HG03439 (cell line): Measurements from ENCODE around the gene EXOC4.
"Not testable (repeated sequence)": the region's sequence is repeated elsewhere in the genome, so short reads cannot be mapped to it uniquely, and the experiment has no call there.

Source experiments
- ATAC-seq: cut with Tn5 transposase; IDR thresholded peaks from one replicate; pipeline ENCODE4 v1.9.1; 2021; ENCODE audit warnings: mild to moderate bottlenecking, moderate library complexity; ENCODE audit not compliant: unreplicated experiment

Gene EXOC4

DNA sequence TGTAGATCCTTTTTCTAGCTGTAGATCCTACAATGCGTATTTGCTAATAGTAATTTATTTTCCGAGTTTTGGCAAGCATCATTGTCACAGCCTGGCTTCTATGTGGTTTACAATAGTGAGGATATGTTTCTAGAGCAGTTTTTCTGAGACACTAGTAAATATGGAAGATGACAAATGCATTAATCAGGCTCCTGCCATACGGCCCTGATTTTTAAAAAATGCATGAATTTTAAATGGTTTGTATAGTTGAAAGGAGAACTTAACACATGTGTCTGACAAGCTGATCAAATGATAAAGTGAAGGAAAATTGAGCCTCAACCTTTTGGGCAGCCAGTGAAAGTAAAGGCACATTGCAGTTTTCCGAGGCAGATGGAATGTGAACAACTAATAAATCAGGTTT lies 354.1 kb downstream of the EXOC4 start:
- no peak for ATAC-seq

GRCh38 chr7:133609806-133610205 lies 356.9 kb downstream of the EXOC4 start:
- ATAC-seq, result no peak

GRCh38 chr7:133611955-133612354 lies 359.1 kb downstream of the EXOC4 start:
- ATAC-seq, result no peak

- no peak for ATAC-seq
Observed at GRCh38 chr7:133613250-133613790, 360.4 kb downstream of the EXOC4 start.

GRCh38 chr7:133614251-133614650 lies 361.4 kb downstream of the EXOC4 start:
- ATAC-seq, result no peak

- no peak for ATAC-seq
Observed at GRCh38 chr7:133618970-133619369, 366.1 kb downstream of the EXOC4 start.

- ATAC-seq, result no peak
Observed at GRCh38 chr7:133619491-133619890, 366.6 kb downstream of the EXOC4 start.

DNA sequence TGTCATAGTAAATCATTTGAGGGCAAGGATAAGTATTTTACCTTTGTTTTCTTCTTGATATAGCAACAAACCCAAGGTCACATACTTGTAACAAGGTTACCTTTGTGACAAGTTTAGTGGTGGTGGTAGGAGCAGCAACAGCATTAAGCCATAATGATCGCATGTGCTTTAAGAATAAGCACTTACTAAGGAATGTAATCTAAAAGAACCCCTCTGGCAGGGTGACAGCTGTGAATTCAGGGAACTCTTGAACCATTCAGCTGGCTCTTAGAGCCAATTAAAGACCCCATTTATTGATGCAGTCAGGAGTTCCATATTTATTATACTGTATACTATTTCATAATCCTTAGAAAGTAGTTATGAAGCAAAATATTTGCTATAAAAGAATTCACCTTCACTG lies 370.8 kb downstream of the EXOC4 start:
- no peak for ATAC-seq

DNA sequence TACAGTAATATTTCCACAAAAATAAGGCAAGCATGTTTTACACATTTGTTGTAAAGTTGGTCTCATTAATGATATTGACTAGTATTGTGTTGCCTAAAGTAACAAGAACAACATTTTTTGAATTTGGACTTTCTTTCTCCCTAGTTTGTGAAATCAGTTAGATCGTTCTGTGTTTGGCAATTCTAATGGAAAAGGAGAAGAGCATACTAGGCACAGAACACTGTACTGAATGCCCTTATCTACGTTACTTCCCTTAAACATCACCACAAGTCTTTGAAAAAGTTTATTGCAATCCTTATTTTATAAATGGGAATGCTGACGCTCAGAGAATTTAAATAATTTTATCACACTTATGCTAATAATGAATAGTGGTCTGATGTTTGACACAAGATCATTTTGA lies 372.2 kb downstream of the EXOC4 start:
- no peak for ATAC-seq

- ATAC-seq, result no peak
Observed at GRCh38 chr7:133629701-133630100, 376.8 kb downstream of the EXOC4 start.

DNA sequence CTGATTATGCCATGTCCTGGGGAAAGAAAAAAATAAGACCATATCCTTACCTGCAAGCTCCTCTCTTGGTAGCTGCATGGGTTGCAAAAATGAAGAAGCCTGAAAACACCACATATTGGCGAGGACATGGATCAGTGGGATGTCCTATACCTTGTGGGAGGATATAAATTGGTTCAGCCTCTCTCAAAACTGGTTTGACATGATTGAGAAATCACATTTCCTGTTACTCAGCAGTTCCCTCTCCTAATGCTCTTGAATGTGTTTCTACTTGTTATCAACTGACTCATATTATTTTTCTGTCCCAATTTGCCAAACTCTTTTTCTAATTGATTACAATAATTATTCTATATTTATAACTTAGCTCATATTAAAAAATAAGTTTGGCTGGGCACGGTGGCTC lies 380.2 kb downstream of the EXOC4 start:
- ATAC-seq, result no peak

DNA sequence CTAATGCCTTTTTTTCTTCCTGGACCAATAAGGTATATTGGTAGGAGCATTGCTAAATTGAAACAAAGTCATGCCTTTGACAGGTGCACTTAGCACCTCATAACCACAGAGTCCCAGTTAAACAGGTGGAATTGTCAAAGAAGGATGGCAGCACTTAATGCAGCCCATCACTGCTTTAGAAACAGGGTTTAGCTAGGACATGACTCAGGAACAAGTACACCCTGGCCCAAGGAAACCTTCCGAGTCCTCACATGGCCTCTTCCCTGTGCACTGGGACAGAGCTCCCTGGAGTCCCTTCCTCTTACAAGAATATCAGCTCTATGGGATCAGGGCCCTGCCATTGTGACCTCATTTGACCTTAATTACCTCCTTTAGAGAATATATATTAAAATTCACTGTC lies 382.7 kb downstream of the EXOC4 start:
- ATAC-seq, result no peak

GRCh38 chr7:133638857-133639256 lies 386.0 kb downstream of the EXOC4 start:
- no peak for ATAC-seq

DNA sequence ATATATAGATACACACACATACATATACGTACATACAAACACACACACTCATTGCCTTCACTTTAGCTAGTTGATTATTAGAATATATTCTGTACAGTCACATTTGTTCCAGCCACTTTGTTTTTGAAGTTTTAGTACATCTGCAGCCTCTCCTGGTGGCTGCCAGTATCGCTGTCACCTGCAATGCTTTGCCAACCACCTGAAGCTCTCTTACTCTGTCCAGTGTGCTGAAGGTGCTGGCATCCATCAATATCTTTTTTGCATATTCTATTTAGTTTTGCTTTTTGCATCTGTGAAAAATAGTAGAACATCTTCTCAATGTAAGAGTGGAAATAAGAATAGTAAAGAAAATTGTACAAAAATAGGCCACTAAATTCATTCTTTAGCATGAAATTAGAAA lies 388.6 kb downstream of the EXOC4 start:
- no peak for ATAC-seq

GRCh38 chr7:133642907-133643306 lies 390.0 kb downstream of the EXOC4 start:
- ATAC-seq, result no peak

DNA sequence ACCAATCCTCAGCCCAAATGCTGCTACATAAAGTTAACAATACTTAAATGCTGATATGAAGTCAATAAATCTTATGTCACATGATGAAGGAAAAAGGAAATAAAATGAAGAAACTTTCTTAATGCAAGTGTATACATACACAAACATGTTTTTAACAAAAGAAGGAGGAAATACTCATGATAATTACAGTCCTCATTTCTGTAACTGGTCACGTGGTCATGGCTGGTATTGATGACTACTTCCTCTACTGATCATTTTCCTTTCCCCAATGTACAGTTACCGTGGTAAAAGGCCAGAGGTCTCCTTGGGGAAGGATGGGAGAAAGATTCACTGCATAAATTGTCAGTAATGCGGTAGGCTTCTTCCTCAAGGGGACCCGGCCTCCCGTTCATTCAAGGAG lies 390.8 kb downstream of the EXOC4 start:
- not testable (repeated sequence) for ATAC-seq

- ATAC-seq, result no peak
Observed at GRCh38 chr7:133645884-133646391, 393.1 kb downstream of the EXOC4 start.

DNA sequence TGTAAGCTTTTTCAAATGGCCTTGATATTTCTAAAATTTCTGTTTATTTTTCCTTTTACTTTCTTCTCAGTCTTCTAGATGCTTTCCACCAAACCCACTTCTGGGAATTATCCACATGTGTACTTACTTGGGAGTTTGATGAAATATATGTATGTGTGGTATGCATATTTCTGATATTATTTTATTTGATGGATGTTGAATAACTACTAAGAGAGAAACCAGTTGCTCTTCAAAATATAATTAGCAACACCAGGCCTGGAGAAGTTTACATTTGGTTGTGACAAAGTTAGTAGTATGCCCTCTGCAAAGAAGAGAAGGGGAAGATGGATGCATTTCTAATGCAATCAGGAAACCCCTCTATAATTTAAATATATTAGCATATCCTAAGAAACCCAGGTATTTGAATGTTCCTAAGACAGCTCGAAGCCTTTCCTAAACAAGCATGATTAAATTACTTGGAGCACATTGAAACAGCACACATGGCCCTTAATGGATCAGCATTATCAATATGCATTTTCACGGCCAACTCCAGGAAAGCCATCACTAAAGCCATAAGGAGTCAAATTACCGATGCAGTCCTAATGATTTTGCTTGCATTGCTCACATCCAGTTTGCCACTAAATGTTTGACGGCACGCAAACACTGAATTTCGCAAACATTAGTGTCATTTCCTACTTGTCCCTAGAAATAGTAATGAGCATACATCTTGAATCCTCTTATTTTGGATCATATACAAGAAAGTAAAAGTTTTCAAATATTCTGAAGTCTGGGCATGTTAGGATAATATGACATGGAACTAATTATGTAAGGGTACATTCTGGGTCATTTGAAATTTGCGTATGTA lies 393.8 kb downstream of the EXOC4 start:
- no peak for ATAC-seq

GRCh38 chr7:133649593-133649992 lies 396.7 kb downstream of the EXOC4 start:
- no peak for ATAC-seq

GRCh38 chr7:133650069-133650468 lies 397.2 kb downstream of the EXOC4 start:
- no peak for ATAC-seq

DNA sequence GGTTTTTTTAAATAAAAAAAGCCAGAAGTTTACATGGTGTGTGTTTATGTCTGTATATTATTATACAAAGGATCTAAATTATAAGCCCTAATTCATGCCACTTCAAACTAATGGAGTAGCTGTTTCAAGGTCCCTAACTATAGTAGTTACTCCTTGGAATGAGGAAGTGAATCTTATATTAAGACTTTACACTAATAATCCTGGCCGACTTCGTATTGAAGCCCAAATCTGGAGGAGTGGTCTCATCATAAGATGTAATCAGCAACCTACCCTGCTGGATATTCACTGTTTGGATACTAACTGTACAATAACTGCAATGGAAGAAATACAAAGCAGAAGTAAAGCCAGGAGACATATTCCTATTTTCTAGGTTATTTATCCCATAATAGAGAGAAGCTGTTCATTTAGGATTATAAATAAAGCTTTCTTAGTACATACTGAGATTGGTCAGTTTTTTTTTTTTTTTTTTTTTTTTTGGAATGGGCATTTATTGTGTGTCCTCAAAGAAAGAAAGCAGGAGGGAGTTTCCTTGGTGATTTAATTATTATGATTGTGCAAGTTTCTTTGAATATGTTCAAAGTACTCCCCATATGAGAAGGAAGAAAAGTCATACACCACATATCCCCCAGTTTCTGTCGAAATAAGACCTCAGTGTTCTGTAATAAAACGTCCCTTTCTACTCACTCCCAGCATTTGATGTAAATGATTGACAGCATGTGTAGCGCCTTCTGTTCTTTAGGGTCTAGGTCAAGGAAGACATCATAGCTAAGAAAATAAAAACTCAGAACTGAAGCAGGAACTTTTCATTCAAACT lies 397.8 kb downstream of the EXOC4 start:
- ATAC-seq, result no peak

DNA sequence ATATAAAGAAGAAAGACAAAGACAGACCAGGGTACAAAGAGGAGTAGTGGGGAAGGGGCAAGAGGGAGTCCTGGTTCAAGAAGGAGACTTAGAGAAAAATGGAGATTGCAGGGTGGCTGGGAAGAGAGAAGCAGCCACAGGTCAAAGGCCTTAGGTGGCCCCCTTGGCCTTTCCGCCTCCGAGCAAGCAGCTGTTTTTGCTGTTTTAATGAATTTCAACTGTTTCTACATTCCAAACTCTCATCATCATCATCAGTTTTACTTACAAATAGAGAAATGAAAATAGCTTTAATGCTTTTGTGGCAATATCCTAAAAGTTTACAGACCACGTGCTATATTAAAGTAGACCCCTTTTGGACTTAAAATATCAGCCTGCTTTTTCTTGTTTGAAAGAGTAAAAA lies 399.7 kb downstream of the EXOC4 start:
- ATAC-seq, result no peak
